Ovary (tissue), 9 donors: ENCODE results near the gene PTPN2. TPM values are rescaled to one million over a fixed set of nuclear protein-coding genes. Genes with fewer than 3 reads are reported as not detected.
"Not testable (repeated sequence)": the region's sequence is repeated elsewhere in the genome, so short reads cannot be mapped to it uniquely, and the experiment has no call there.

Experiments used
- DNase-seq, 5 donors: peaks; one replicate each; pipeline ENCODE4 v3.0.0-alpha.2; 2019 to 2020
- H3K27ac ChIP-seq, 2 donors: fragments of 200-600 bp; one replicate each; pipeline versions ENCODE4 v1.5.1 to v1.8.0; 2019 to 2022
- H3K27me3 ChIP-seq: fragments of 200-600 bp; one replicate; pipeline ENCODE4 v1.8.0; 2022
- H3K36me3 ChIP-seq: fragments of 200-600 bp; sonication (generic); one replicate; pipeline ENCODE4 v1.5.1; 2019
- H3K4me1 ChIP-seq: one replicate; pipeline ENCODE4 v1.8.1; 2013; ENCODE audit warnings: mild to moderate bottlenecking, moderate library complexity; ENCODE audit not compliant: insufficient read depth
- H3K4me3 ChIP-seq: fragments of 200-600 bp; sonication (generic); one replicate; pipeline ENCODE4 v1.5.1; 2017
- H3K9me3 ChIP-seq, 2 donors: fragments of 200-600 bp in 1 of 2; sonication (generic) in 1 of 2; one replicate each; pipeline versions ENCODE4 v1.5.1 to v1.8.1; 2013 to 2019; ENCODE audit warnings: mild to moderate bottlenecking in 1 of 2, moderate library complexity in 1 of 2
- EP300 ChIP-seq: sonication (generic); formaldehyde crosslinking; IDR thresholded peaks from one replicate; pipeline ENCODE4 v1.6.1; 2017; ENCODE audit warnings: antibody characterized with exemption
- POLR2A ChIP-seq: fragments of 450-650 bp; IDR thresholded peaks from one replicate; pipeline ENCODE4 v1.6.1; 2017; ENCODE audit warnings: antibody characterized with exemption, mild to moderate bottlenecking, moderate library complexity
- WGBS, 3 donors: extraction: QIAGEN DNeasy Blood & Tissue Kit in 1 of 3; methylation state at CpG; one replicate each; pipeline versions ENCODE4 v1.1.5 to v1.1.7; 2013 to 2017; 5-methylcytosine and 5-hydroxymethylcytosine counted together
- intact Hi-C, 4 donors: fragments of 100-400 bp; cut with DNase I; formaldehyde crosslinking; loops; one replicate each; pipeline versions ENCODE4 v1.11.0 to v1.15.1; 2022 to 2023
- polyA plus RNA-seq, 2 donors: library from polyadenylated mRNA; stranded (reverse); fragments of 200-250 nt in 1 of 2; fragments of 350-450 nt in 1 of 2; fragmentation: Illumina TruSeq in 1 of 2; extraction: RNeasy Lipid Tissue Mini Kit (QIAGEN cat#74804) in 1 of 2; gene quantifications; one replicate each; pipeline ENCODE4 v1.2.3, GENCODE V29; 2013 to 2014
- total RNA-seq, 7 donors: library from RNA; depleted of rRNA in 2 of 7; stranded (reverse); fragments of >200 nt in 2 of 7; fragmentation: NEBNext Ultra II Directional in 3 of 7; extraction: Animal tissue kit (Norgen Biotek cat#: 25700) in 3 of 7; gene quantifications; one replicate each; pipeline versions ENCODE4 v1.1.0 to v1.2.4, GENCODE V29; 2016 to 2023
- TF ChIP-seq, protein P1 (sequence below), 3 donors: fragments of 450-650 bp in 2 of 3; fragments of 200-600 bp in 1 of 3; IDR thresholded peaks; one replicate each; pipeline versions ENCODE4 v1.5.1 to v1.8.0; 2016 to 2022; ENCODE audit warnings: antibody characterized with exemption in 3 of 3, mild to moderate bottlenecking in 1 of 3
- donor health status: DM: no; HTN: no; CAD: no; lungs with moderate emphysema.
- donor health status: DM: no; HTN: no; CAD: no.
- donor health status: Bipolar disorder and iron deficiency.
- donor health status: DM: yes; HTN: yes; CAD: no.
- donor health status: DM: no; HTN: no; CAD: no.
- donor health status: DM: yes; HTN: yes; CAD: no.

Gene PTPN2
- total and polyA plus RNA-seq, 9 donors, result 29.4 to 48.1 (median 36.2) TPM

DNA sequence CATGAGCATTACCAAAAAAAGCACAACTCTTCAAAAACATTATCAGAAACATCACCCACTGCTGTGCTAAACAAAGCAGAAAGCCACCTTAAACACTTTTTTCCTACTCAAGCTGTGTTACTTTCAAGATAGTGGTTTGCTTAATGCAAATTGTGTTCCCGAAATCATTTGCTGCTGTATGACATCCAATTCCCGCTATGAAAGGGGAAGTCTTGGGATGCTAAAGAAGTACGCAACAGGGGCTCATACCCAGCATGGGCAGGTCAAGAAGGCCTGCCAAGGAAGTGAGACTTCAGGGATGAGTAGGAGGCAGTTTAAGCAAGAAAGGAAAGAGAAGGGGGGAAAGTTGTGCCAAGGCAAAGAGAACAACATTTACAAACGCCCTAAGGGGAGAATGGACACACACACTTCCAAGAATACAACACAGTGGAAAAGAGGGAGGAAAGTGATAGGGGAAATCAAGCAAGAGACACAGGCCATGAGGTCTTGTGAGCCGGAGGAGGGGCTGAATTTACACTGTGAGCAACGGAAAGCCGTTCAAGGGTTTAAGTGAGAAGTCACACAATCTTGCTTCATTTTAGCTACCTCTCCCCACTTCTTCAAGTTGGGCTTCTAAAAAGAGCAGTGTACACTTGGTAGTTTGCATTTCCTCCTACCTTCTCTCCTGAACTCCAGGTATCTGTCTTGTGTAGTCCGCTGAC lies 4.0 kb downstream of the PTPN2 start:
- H3K4me1 ChIP-seq, result peaks cover 16% of the 10 kb centered on the region
- 68 to 79% (median 74%) methylated on average over 8 of the region's 8 CpGs for WGBS, 3 donors
- H3K36me3 ChIP-seq, result no peaks in the 10 kb centered on the region
- DNase-seq, result no peak
- TF ChIP-seq, protein P1, sequence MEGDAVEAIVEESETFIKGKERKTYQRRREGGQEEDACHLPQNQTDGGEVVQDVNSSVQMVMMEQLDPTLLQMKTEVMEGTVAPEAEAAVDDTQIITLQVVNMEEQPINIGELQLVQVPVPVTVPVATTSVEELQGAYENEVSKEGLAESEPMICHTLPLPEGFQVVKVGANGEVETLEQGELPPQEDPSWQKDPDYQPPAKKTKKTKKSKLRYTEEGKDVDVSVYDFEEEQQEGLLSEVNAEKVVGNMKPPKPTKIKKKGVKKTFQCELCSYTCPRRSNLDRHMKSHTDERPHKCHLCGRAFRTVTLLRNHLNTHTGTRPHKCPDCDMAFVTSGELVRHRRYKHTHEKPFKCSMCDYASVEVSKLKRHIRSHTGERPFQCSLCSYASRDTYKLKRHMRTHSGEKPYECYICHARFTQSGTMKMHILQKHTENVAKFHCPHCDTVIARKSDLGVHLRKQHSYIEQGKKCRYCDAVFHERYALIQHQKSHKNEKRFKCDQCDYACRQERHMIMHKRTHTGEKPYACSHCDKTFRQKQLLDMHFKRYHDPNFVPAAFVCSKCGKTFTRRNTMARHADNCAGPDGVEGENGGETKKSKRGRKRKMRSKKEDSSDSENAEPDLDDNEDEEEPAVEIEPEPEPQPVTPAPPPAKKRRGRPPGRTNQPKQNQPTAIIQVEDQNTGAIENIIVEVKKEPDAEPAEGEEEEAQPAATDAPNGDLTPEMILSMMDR (IDR thresholded peaks at IDR 0.05), result no peak
- TF ChIP-seq POLR2A, result no peak
- no peak for TF ChIP-seq EP300
- H3K27ac ChIP-seq, result no peak overlapping the region
- intact Hi-C loops, result loop anchor here in 1 of 4 donors (10.0 kb wide), 1 partner anchor 495 kb away; no protein-coding TSS in a partner anchor
- no peaks in the 10 kb centered on the region for H3K9me3 ChIP-seq
- H3K27me3 ChIP-seq, result no peaks in the 10 kb centered on the region
- H3K4me3 ChIP-seq, result no peak overlapping the region

GRCh38 chr18:12874992-12875391 lies 9.0 kb downstream of the PTPN2 start:
- H3K4me1 ChIP-seq, H3K9me3 ChIP-seq, H3K36me3 ChIP-seq, H3K27me3 ChIP-seq, H3K4me3 ChIP-seq, H3K27ac ChIP-seq, intact Hi-C loops, DNase-seq: not testable (repeated sequence)
- WGBS, 3 donors, result 47 to 88% (median 69%) methylated on average over 1 to 2 of the region's 2 CpGs

DNA sequence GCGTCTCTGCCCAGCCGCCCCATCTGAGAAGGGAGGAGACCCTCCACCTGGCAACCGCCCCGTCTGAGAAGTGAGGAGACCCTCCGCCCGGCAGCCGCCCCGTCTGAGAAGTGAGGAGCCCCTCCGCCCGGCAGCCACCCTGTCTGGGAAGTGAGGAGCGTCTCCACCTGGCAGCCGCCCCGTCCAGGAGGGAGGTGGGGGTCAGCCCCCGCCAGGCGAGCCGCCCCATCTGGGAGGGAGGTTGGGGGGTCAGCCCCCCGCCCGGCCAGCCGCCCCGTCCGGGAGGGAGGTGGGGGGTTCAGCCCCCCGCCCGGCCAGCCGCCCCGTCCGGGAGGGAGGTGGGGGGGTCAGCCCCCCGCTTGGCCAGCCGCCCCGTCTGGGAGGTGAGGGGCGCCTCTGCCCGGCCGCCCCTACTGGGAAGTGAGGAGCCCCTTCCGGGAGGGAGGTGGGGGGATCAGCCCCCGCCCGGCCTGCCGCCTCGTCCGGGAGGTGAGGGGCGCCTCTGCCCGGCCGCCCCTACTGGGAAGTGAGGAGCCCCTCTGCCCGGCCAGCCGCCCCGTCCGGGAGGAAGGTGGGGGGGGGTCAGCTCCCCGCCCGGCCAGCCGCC lies 10.0 kb downstream of the PTPN2 start:
- H3K4me1 ChIP-seq, H3K27me3 ChIP-seq, H3K36me3 ChIP-seq, DNase-seq, H3K9me3 ChIP-seq, intact Hi-C loops, H3K4me3 ChIP-seq, H3K27ac ChIP-seq: not testable (repeated sequence)
- 93 to 100% (median 97%) methylated on average over 7 to 42 of the region's 48 CpGs for WGBS, 3 donors

- no peak for TF ChIP-seq EP300
- no peak for TF ChIP-seq POLR2A
- TF ChIP-seq, protein P1 (IDR thresholded peaks at IDR 0.05), result no peak
These were observed 11.6 kb downstream of the PTPN2 start for GRCh38 chr18:12872408-12872807.

GRCh38 chr18:12868576-12868975 lies 15.5 kb downstream of the PTPN2 start:
- Histone ChIP-seq H3K4me1 (no peaks in the 10 kb centered on the region), H3K27me3 (no peaks in the 10 kb centered on the region)
- 93 to 96% (median 94%) methylated on average over 12 of the region's 12 CpGs for WGBS, 3 donors

More at GRCh38 chr18:12872408-12872807, 11.6 kb downstream of the PTPN2 start:
- no peak for DNase-seq
- no peaks in the 10 kb centered on the region for H3K36me3 ChIP-seq
- peaks cover 2% of the 10 kb centered on the region for H3K4me1 ChIP-seq
- no peak overlapping the region for H3K4me3 ChIP-seq
- 82 to 86% (median 84%) methylated on average over 5 of the region's 5 CpGs for WGBS, 3 donors
- no peaks in the 10 kb centered on the region for H3K9me3 ChIP-seq
- intact Hi-C loops, result no loop called here
- no peak overlapping the region for H3K27ac ChIP-seq
- H3K27me3 ChIP-seq, result no peaks in the 10 kb centered on the region

More at GRCh38 chr18:12868576-12868975, 15.5 kb downstream of the PTPN2 start:
- DNase-seq, result no peak
- no peak overlapping the region for H3K4me3 ChIP-seq
- H3K27ac ChIP-seq, result no peak overlapping the region
- no peaks in the 10 kb centered on the region for H3K9me3 ChIP-seq
- intact Hi-C loops, result no loop called here
- no peaks in the 10 kb centered on the region for H3K36me3 ChIP-seq
- TF ChIP-seq, protein P1 (IDR thresholded peaks at IDR 0.05), result no peak
- TF ChIP-seq POLR2A (no peak), EP300 (no peak)
